GM12891 (cell line): ENCODE data around the gene ANKRD33B.

Experiments used
- POLR2A ChIP-seq: IDR thresholded peaks from 2 replicates; pipeline ENCODE4 v1.6.1; 2011; ENCODE audit warnings: low read depth, low read length, control low read depth
- POLR2AphosphoS5 ChIP-seq: IDR thresholded peaks from 2 replicates; pipeline ENCODE4 v1.6.1; 2011; ENCODE audit warnings: low read depth, low read length, control low read depth
- TAF1 ChIP-seq: IDR thresholded peaks from 2 replicates; pipeline ENCODE4 v1.6.1; 2011; ENCODE audit warnings: low read depth, low read length, control low read depth

DNA sequence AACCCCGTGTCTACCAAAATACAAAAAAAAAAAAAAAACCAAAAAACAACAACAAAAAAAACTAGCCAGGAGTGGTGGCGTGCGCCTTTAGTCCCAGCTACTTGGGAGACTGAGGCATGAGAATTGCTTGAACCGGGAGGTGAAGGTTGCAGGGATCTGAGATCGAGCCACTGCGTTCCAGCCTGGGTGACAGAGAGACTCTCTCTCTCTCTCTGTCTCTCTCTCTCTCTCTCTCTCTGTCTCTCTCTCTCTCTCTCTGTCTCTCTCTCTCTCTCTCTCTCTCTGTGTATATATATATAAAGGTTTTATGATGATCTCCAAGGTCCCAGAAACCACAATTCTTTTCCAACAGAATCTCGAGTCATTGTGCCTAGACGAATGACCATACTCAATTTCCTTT lies 18.8 kb upstream of the ANKRD33B start:
- TF ChIP-seq POLR2AphosphoS5 (no peak), POLR2A (no peak), TAF1 (no peak)
